NT2/D1 (cell line): ENCODE measurements around the gene TMEM132D.

Experiments
- SUZ12 ChIP-seq: IDR thresholded peaks from 2 replicates; pipeline ENCODE4 v1.6.1; 2011; ENCODE audit not compliant: insufficient read length, insufficient read depth; ENCODE audit errors: extremely low read depth
- ZNF274 ChIP-seq: IDR thresholded peaks from 2 replicates; pipeline ENCODE4 v1.6.1; 2011; ENCODE audit warnings: mild to moderate bottlenecking, low read depth, low read length

GRCh38 chr12:129110575-129110974 lies 793.2 kb downstream of the TMEM132D start:
- TF ChIP-seq ZNF274 = no peak
- TF ChIP-seq SUZ12 = no peak
